Type B pancreatic cell (in vitro differentiated cells): ENCODE data around the gene SH3BP1. TPM values are rescaled to one million over a fixed set of nuclear protein-coding genes. Genes with fewer than 3 reads are reported as not detected.
"Not testable (repeated sequence)": the region's sequence is repeated elsewhere in the genome, so short reads cannot be mapped to it uniquely, and the experiment has no call there.

Source experiments
- DNase-seq: peaks from one replicate; pipeline ENCODE4 v3.0.0; 2021; ENCODE audit warnings: mixed read lengths; ENCODE audit not compliant: unreplicated experiment; ENCODE audit errors: extremely low spot score
- H3K27ac Mint-ChIP-seq: 2 replicates; pipeline ENCODE4 v1.8.0; 2021; ENCODE audit warnings: mild to moderate bottlenecking, mixed read lengths
- H3K27me3 Mint-ChIP-seq: 2 replicates; pipeline ENCODE4 v1.8.0; 2021; ENCODE audit warnings: mixed read lengths
- H3K36me3 Mint-ChIP-seq: 2 replicates; pipeline ENCODE4 v1.8.0; 2021; ENCODE audit warnings: mixed read lengths
- H3K4me1 Mint-ChIP-seq: one replicate; pipeline ENCODE4 v1.8.0; 2021; ENCODE audit warnings: mixed read lengths; ENCODE audit not compliant: unreplicated experiment
- H3K4me3 Mint-ChIP-seq: 2 replicates; pipeline ENCODE4 v1.8.0; 2021; ENCODE audit warnings: mild to moderate bottlenecking, mixed read lengths
- H3K9me3 Mint-ChIP-seq: 2 replicates; pipeline ENCODE4 v1.8.0; 2021; ENCODE audit warnings: mixed read lengths
- long read RNA-seq: library from polyadenylated mRNA; unstranded; transcript quantifications from one replicate; pipeline ENCODE4 v2.0.0, GENCODE V29; 2020
- total RNA-seq: library from RNA; stranded (reverse); gene quantifications from 2 replicates; pipeline ENCODE4 v1.2.1, GENCODE V29; 2021; ENCODE audit warnings: low replicate concordance
- TF ChIP-seq, protein P1 (sequence below): fragments of 200-600 bp; sonication (generic); conservative IDR thresholded peaks from 2 replicates; pipeline ENCODE4 v1.5.0; 2021; ENCODE audit warnings: antibody characterized with exemption, mild to moderate bottlenecking

The SH3BP1 gene, protein sequence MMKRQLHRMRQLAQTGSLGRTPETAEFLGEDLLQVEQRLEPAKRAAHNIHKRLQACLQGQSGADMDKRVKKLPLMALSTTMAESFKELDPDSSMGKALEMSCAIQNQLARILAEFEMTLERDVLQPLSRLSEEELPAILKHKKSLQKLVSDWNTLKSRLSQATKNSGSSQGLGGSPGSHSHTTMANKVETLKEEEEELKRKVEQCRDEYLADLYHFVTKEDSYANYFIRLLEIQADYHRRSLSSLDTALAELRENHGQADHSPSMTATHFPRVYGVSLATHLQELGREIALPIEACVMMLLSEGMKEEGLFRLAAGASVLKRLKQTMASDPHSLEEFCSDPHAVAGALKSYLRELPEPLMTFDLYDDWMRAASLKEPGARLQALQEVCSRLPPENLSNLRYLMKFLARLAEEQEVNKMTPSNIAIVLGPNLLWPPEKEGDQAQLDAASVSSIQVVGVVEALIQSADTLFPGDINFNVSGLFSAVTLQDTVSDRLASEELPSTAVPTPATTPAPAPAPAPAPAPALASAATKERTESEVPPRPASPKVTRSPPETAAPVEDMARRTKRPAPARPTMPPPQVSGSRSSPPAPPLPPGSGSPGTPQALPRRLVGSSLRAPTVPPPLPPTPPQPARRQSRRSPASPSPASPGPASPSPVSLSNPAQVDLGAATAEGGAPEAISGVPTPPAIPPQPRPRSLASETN
- 30.0 and 31.1 TPM in 2 replicates for total RNA-seq
- long read RNA-seq = 0 reads

DNA sequence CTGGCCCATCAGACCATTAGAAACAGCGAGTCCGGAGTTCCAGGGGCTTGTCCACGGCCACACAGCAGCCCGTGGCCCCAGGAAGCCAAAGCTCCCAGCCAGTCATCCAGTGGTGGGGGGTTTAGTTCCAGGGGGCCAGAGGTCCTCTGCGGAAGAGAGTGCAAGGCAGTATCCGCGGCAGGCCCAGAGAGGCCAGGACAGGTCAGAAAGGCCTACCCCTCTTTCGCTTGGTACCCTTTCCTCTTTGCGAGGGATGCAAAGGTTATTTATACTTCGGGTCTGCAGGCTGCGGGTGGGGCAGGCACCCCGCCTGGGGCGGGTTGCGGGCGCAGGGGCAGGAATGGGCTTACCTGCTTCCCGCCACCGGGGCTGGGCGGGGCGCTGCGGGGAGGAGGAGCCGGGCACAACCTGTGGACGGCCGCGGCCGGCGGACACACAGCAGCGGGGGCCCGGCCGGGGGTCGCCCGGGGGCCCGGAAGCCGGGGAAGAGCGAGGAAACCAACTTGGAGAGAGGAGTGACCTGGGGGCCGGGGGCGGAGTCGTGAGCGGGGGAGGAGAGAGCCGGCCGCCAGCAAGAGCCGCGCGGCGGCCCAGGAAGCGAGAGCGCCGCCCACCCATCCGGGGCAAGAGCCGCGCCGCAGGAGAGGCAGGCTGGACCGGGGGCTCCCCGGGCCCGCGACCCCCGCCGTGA lies at the start of gene SH3BP1:
SH3BP1 (plus strand) TSS at position 600 of the 691 bp plus-strand sequence. CDS start 119 bp downstream, outside the sequence.
- Mint-ChIP-seq H3K27ac (peak within 1 kb of the TSS; percentile 84), H3K36me3 (no peaks in the 10 kb centered on the region), H3K4me1 (peaks cover 18% of the 10 kb centered on the region), H3K27me3 (no peaks in the 10 kb centered on the region), H3K9me3 (no peaks in the 10 kb centered on the region), H3K4me3 (peak within 1 kb of the TSS; percentile 91)
- TF ChIP-seq, protein P1, sequence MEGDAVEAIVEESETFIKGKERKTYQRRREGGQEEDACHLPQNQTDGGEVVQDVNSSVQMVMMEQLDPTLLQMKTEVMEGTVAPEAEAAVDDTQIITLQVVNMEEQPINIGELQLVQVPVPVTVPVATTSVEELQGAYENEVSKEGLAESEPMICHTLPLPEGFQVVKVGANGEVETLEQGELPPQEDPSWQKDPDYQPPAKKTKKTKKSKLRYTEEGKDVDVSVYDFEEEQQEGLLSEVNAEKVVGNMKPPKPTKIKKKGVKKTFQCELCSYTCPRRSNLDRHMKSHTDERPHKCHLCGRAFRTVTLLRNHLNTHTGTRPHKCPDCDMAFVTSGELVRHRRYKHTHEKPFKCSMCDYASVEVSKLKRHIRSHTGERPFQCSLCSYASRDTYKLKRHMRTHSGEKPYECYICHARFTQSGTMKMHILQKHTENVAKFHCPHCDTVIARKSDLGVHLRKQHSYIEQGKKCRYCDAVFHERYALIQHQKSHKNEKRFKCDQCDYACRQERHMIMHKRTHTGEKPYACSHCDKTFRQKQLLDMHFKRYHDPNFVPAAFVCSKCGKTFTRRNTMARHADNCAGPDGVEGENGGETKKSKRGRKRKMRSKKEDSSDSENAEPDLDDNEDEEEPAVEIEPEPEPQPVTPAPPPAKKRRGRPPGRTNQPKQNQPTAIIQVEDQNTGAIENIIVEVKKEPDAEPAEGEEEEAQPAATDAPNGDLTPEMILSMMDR = no peak
- DNase-seq = peak; percentile 83

DNA sequence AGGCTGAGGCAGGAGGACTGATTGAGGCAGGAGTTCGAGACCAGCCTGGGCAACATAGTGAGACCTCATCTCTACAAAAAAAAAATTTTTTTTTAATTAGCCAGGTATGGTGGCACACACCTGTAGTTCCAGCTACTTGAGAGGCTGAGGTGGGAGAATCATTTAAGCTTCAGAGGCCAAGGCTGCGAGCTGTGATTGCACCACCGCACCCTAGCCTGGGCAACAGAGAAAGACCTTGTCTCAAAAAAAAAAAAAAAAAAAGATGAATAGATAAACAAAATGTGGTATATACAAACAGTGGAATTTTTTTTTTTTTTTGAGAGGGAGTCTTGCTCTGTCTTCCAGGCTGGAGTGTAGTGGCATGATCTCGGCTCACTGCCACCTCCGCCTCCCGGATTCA lies 48.4 kb upstream of the SH3BP1 start:
- not testable (repeated sequence) for H3K9me3 Mint-ChIP-seq, H3K27ac Mint-ChIP-seq, H3K4me3 Mint-ChIP-seq, H3K4me1 Mint-ChIP-seq, H3K36me3 Mint-ChIP-seq, H3K27me3 Mint-ChIP-seq, DNase-seq

DNA sequence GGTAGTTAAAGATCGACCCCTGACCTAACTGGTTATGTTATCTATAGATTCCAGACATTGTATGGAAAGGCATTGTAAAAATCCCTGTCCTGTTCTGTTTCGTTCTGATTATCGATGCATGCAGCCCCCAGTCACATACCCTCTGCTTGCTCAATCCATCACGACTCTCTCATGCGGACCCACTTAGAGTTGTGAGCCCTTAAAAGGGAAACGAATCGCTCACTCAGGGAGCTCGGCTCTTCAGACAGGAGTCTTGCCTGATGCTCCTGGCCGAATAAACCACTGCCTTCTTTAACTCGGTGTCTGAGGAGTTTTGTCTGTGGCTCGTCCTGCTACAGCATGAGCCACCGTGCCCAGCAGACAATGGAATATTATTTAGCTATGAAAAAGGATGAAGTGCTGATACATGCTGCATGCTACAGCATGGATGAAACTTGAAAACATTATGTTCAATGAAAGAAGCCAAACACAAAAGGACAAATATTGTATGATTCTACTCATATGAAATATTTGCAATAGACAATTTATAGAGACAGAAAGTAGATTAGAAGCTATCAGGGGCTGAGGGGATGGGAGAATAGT lies 47.6 kb upstream of the SH3BP1 start:
- H3K27me3 Mint-ChIP-seq = peaks cover 3% of the 10 kb centered on the region
- peaks cover 6% of the 10 kb centered on the region for H3K4me1 Mint-ChIP-seq
- no peak for DNase-seq
- no peaks in the 10 kb centered on the region for H3K36me3 Mint-ChIP-seq
- H3K9me3 Mint-ChIP-seq = no peaks in the 10 kb centered on the region
- peak overlapping the region; percentile 48 for H3K27ac Mint-ChIP-seq
- H3K4me3 Mint-ChIP-seq = peak overlapping the region; percentile 85
- TF ChIP-seq, protein P1 = no peak

DNA sequence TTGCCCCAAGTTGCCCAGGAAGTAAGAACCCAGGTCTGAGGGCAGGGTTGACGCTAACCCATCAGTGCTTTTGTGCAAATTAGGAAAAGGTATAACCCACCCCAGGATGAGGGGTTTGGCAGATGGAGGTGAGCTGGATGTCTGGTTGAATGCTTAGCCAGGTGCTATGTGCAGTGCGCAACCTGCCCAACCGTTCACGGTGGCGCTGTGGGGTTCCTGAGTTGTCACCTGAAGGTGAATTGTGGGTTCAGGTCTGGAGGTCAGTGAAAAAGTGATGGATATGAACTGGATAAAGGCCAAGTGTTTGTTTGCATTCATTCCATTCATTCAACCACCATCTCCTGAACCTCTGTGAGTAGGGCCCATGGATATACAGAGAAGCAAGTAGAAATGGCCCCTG lies 45.2 kb upstream of the SH3BP1 start:
- no peak overlapping the region for H3K4me3 Mint-ChIP-seq
- H3K36me3 Mint-ChIP-seq = no peaks in the 10 kb centered on the region
- no peak overlapping the region for H3K27ac Mint-ChIP-seq
- no peaks in the 10 kb centered on the region for H3K9me3 Mint-ChIP-seq
- peaks cover 6% of the 10 kb centered on the region for H3K4me1 Mint-ChIP-seq
- no peak for DNase-seq
- TF ChIP-seq, protein P1 = no peak
- H3K27me3 Mint-ChIP-seq = no peaks in the 10 kb centered on the region

DNA sequence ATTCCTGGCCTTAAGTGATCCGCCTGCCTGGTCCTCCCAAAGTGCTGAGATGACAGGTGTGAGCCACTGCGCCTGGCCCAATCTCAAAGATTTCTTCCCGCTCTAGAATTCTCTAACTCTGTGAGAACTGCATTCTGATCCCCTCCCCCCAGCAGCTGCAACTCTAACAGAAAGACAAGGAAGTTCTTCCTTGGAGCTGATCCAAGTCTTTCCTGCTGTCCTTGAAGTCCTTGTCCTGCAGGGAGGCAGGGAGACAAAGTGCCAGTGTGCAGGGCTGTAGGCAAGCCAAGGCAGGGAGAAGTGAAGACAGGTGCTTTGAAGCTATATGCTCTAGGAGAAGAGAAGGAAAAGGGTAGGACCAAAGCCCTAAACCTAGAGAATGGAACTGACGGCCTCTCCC lies 40.3 kb upstream of the SH3BP1 start:
- DNase-seq = no peak
- peaks cover 19% of the 10 kb centered on the region for H3K4me1 Mint-ChIP-seq
- no peaks in the 10 kb centered on the region for H3K9me3 Mint-ChIP-seq
- TF ChIP-seq, protein P1 = no peak
- no peaks in the 10 kb centered on the region for H3K27me3 Mint-ChIP-seq
- H3K36me3 Mint-ChIP-seq = no peaks in the 10 kb centered on the region
- no peak overlapping the region for H3K27ac Mint-ChIP-seq
- no peak overlapping the region for H3K4me3 Mint-ChIP-seq
